SH-SY5Y (cell line): ENCODE results near the gene SLC26A11.

Experiments used
- GATA2 ChIP-seq: IDR thresholded peaks from 2 replicates; pipeline ENCODE4 v1.6.1; 2011; ENCODE audit warnings: mild to moderate bottlenecking, low read depth, low read length
- GATA3 ChIP-seq: IDR thresholded peaks from 2 replicates; pipeline ENCODE4 v1.6.1; 2011; ENCODE audit warnings: low read depth, mild to moderate bottlenecking, low read length, moderate library complexity

Gene SLC26A11

DNA sequence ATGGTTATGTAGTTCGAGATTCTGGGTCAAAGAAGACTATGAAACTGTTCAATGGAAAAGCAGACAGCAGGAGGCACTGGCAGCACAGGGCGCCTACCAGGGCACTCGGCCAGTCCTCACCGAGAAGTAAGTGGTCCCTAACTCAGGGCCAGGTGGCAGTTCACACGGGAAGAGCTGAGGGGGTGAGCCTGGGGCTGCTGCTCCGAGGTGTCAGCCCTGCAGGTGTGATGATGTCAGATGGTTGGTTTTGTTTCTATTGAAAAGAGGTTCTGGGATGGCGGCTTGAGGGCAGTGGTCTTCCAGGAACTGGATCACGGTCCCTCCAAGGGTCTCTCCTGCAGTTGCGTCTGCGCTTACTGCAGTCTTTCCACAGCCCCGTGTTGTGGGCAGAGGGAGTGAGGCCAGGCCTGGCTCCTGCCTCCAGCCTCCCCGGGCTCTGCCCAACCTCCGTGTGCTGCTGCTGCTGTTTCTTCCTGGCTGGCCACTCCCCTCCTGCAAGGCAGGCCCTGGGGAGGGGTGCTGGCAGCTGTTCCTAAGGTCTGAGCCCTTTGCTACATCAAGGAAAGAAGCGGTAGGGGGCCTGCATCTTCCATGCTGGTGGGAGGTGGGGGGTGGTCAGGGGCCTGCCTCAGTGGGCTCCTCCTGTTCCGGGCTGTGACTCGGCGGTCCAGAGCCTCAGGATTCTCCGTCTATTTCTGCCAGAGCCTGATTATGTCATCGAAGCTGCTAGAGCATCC lies 63.1 kb downstream of the SLC26A11 start:
- TF ChIP-seq GATA2 = no peak
- no peak for TF ChIP-seq GATA3

DNA sequence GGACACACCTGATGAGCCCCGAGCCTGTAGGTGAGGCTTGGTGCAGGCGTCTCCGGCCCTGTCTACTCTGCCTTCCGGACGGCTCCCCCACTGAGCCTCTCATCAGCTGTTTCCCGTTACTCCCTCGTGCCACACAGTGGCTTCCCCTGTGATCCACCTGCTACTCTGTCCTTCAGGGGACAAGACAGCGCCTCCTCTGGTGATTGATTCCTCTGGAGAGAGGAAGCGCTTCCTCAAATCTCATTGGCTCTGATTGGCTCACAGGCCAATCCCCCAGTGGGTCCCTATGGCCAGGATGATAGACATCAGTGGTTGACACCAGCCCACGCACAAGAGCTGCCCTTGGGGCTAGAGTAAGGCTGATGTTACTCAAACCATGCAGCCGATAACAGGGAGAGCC lies 64.4 kb downstream of the SLC26A11 start:
- TF ChIP-seq GATA2 (no peak), GATA3 (no peak)

DNA sequence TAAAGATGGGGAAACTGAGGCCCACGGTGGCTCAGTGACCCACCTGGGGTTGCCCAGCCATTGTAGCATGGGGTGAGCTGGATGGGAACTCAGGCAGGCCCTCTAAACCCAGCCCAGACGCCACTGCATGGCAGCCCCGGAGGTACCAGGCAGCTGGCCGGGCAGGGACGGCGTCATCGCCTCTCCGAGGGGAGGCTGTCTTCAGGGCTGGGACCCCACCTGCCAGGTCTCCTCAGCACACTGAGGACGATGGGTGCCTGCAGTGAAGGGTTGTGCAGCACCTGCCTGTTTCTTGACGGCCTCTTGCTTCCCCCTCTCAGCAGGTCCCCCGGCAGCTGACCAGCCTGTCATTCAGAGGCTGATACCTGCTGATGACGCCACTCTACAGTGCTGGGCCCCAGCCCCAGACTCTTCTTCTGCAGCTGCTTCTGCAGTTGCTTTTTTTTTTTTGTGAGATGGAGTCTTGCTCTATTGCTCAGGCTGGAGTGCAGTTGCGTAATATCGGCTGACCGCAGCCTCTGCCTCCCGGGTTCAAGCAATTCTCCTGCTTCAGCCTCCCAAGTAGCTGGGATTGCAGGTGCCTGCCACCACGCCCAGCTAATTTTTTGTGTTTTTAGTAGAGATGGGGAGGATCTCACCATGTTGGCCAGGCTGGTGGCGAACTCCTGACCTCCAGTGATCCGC lies 65.2 kb downstream of the SLC26A11 start:
- TF ChIP-seq GATA3 = no peak
- TF ChIP-seq GATA2 = no peak

DNA sequence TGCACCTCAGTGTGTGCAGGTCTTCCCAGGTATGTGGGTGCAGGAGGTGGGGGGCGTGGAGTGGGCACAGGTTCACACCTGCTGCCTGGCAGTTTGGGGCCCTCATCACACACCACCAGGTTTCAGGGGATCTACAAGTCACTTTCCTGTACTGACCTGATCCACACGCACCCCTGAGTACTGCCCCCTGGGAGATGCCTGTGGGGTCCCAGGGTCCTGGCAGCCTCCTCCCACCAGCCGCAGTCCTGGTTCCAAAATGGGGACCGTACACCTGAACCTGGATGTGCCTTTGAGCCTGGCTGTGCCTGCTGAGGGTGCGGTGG lies 66.4 kb downstream of the SLC26A11 start:
- TF ChIP-seq GATA3 = no peak
- no peak for TF ChIP-seq GATA2

DNA sequence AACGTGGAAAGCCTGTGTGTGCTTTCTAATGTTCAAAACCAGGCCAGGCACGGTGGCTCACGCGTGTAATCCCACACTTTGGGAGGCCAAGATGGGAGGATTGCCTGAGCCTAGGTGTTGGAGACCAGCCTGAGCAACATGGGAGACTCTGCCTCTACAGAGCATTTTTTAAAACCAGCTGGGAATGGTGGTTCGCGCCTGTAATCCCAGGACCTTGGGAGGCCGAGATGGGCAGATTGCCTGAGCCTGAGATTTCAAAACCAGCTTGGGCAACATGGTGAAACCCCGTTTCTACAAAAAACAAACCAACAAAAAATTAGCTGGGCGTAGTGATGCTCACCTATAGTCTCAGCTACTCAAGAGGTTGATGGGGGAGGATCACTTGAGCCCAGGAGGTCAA lies 66.8 kb downstream of the SLC26A11 start:
- TF ChIP-seq GATA3 (no peak), GATA2 (no peak)

DNA sequence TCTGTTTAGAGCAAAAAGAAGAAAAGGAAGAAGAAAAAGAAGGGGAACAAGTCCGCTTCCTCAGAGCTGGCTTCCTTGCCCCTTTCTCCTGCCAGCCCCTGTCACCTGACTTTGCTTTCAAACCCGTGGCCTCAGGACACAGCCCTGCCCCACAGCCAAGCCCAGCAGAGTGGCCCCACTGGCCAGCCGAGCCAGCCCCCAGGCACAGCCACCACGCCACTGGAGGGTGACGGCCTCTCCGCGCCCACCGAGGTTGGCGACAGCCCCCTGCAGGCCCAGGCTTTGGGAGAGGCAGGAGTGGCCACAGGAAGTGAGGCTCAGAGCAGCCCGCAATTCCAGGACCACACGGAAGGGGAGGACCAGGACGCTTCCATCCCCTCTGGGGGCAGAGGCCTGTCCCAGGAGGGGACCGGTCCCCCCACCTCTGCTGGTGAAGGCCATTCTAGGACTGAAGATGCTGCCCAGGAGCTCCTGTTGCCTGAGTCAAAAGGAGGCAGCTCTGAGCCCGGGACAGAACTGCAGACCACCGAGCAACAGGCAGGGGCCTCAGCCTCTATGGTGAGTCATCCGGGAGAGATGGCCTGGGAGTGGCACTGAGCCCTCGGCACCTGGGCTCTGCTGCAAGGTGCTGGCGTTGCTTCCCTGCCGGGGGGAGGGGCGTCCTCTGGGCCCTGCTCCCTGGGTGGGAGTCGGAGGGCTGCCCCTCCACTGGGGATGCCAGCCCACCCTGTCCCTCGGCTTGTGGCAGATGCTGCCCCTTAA lies 67.8 kb downstream of the SLC26A11 start:
- TF ChIP-seq GATA3 = no peak
- no peak for TF ChIP-seq GATA2

DNA sequence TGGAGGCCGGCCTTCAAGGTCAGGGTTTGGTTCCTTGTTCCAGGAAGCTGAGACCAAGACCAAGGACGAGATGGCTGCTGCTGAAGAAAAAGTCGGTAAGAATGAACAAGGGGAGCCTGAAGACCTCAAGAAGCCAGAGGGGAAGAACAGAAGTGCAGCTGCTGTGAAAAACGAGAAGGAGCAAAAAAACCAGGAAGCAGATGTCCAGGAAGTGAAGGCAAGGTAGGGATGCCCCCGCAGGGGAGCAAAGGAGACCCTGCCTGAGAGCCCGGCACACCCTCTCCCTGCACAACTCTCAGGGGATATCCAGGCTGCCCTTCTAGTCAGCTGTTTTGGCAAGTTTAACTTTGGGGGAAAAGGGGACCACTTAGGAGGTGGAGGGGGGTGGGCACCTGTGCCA lies 69.4 kb downstream of the SLC26A11 start:
- TF ChIP-seq GATA3 (no peak), GATA2 (no peak)

DNA sequence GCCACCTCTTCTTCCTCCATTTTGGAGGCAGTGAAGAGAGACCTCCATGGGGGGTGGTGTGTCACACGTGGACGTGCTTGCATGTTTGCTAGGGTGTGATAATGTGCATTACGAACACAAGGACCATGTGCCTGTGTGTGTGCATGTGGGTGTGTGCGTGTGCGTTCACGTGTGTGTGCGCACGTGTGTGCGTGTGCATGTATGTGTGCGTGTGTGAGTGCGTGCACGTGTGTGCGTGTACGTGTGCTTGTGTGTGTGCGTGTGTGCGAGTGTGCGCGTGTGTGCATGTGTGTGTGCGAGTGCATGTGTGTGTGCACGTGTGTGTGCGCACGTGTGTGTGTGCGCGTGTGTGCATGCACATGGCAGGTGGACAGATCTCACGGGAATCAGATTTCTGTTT lies 69.9 kb downstream of the SLC26A11 start:
- TF ChIP-seq GATA3 = no peak
- no peak for TF ChIP-seq GATA2

DNA sequence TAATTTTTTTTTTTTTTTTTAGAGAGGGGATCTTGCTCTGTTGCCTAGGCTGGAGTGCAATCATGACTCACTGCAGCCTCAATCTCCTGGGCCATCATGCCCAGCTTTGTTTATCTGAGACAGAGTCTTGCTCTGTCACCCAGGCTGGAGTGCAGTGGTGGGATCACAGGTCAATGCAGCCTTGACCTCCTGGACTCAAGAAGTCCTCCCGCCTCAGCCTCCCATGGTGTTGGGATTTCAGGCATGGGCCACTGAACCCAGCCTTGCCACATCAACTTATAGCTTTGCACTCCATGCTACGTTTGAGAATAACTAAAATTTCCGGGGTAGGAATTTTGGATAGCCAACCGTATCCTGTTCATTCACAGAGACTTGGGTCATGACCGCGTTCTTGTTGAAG lies 71.0 kb downstream of the SLC26A11 start:
- TF ChIP-seq GATA3 (no peak), GATA2 (no peak)

DNA sequence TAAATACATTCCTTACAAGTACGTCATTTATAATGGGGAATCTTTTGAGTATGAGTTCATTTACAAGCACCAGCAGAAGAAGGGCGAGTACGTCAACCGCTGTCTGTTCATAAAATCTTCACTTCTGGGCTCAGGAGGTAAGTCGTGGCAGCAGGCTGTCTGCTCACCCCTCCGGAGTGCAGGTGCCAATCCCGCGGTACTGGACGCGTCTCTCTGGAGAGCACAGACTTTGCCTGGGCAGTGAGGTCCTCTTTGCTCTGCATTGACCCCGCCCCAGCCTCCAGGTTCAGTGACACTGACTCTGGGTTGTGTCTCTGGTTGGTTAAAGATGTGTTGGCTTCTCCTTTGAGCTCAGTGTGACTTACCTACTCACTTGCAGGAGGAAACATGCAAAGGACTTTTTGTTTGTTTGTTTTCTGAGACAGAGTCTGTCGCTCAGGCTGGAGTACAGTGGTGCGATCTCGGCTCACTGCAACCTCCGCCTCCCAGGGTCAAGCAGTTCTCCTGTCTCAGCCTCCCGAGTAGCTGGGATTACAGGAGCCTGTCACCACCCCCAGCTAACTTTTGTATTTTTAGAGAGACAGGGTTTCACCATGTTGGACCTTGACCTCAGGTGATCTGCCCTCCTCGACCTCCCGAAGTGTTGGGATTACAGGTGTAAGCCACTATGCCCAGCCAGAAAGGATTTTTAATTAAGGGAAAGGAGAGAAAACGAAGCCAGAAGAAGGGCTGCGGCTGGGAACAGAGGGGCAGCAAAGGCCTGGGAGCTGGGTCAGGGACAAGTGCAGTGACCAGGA lies 71.7 kb downstream of the SLC26A11 start:
- TF ChIP-seq GATA2 = no peak
- no peak for TF ChIP-seq GATA3

DNA sequence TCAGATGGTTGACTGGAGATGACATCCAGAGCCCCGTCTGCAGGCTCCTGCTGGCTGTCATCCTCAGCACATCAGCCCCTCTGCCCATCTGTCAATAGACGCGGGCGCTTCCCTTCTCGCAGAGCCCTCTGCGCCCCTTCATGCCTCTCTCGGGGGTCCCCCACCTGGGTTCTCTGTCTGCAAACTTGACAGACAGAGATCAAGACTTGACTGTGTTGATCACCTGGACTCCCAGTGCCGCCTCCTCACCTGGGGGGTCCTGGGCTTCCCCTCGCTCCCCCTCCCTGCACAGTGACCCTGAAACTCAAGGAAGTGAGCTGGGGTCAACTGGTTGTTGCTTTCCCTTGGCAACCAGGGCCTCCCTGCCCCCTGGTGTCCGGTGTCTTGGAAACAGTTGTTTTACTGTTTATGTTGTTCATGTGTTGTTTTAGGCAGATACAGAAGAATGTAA lies 72.3 kb downstream of the SLC26A11 start:
- TF ChIP-seq GATA3 (no peak), GATA2 (no peak)

DNA sequence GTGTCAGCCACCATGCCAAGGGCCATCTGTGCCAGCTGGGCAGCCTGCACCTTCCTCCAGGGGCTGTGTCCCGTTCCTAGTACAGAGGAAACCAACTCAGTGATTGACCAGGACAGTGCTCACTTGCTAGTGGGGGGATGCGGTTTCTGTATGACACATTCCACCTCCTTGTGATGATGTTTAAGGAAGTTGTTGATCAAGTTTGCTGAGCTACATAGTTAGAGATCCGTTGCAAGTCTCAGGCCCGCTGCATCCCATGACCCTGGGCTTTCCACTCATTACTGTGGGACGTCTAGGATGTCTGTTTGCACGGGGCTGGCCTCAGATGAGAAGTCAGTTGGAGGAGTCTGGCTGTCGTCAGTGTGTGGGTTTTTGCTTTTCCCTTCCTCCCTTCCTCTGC lies 74.0 kb downstream of the SLC26A11 start:
- TF ChIP-seq GATA3 = no peak
- no peak for TF ChIP-seq GATA2

DNA sequence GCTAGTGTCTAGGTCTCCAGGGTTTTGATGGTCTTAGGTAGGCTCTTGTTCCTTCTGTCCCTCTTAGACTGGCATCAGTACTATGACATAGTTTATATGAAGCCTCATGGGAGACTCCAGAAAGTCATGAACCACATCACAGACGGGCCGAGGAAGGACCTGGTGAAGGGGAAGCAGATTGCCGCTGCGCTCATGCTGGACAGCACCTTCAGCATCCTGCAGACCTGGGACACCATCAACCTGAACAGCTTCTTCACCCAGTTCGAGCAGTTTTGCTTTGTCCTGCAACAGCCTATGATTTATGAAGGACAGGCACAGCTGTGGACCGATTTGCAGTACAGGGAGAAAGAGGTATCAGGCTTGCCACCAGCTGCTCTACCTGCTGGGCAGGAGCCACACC lies 74.4 kb downstream of the SLC26A11 start:
- no peak for TF ChIP-seq GATA3
- no peak for TF ChIP-seq GATA2

DNA sequence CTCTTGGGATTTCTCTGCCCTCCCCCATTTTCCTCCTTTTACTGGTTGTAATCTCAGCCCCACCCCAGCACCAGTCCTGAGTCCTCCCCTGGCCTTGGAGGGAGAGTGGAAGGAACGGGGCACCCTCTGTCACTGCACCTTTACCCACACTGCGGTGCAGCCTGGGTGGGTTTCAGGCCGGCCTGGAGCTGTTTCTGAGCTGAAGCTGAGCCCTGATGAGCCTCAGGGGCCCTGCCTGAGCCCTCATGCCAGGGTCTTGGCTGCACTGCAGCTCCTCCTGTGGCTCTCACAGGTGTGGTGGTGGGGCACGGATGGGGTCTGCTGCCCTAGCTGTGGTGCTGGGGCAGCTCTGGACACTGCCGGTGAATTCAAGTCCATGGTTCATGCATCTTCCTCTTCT lies 74.9 kb downstream of the SLC26A11 start:
- no peak for TF ChIP-seq GATA3
- no peak for TF ChIP-seq GATA2

DNA sequence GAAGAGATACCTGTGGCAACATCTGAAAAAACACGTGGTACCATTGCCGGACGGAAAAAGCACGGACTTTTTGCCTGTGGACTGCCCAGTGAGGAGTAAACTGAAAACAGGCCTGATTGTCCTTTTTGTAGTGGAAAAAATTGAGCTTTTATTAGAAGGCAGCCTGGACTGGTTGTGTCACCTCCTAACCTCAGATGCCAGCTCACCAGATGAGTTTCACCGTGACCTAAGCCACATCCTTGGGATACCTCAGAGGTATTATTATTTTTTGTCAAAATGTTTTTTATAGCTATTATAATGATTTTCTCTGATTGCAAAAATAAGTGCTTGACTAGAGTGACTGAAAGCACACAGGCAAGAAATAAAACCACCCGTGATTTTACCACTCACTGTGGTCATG lies 75.3 kb downstream of the SLC26A11 start:
- no peak for TF ChIP-seq GATA2
- TF ChIP-seq GATA3 = no peak
